GM18498 (cell line): ENCODE measurements around the gene CD34.

Experiments used
- ATAC-seq: cut with Tn5 transposase; IDR thresholded peaks from one replicate; pipeline ENCODE4 v1.9.1; 2021; ENCODE audit warnings: mild to moderate bottlenecking, moderate library complexity; ENCODE audit not compliant: unreplicated experiment

CD34 gene

DNA sequence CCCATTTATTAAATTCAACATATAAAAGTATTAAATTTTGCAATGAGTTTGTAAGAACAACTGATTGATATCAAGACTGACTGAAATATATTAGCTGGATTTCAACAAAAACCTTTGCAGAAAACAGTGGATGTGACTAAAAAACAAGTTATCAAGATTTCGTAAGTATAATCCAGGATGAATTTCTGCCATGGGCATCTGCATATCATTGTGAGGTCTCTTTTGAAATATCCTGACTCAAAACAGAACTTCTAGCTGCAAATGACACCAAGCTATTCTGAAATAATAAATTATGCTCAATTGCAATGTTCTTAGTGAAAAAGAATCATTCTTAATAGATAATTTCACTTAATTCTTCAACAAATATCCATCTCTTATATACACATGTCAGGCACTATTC is 52.6 kb downstream of the CD34 start:
- no peak for ATAC-seq

DNA sequence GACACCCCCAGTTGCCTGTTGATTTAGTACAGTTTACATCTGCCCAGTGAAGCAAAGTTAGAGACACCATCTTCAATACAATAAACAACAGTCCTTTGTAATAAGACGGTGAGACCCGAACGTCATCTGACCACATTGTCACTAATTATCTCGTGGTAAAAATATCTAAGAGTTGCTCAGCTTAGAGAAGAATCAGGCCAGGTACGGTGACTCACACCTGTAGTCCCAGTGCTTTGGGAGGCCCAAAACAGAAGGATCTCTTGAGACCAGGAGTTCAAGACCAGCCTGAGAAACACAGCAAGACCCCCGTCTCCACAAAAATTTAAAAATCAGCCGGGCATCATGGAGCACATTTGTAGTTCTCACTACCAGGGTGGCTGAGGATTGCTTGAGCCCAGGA is 53.5 kb downstream of the CD34 start:
- no peak for ATAC-seq

DNA sequence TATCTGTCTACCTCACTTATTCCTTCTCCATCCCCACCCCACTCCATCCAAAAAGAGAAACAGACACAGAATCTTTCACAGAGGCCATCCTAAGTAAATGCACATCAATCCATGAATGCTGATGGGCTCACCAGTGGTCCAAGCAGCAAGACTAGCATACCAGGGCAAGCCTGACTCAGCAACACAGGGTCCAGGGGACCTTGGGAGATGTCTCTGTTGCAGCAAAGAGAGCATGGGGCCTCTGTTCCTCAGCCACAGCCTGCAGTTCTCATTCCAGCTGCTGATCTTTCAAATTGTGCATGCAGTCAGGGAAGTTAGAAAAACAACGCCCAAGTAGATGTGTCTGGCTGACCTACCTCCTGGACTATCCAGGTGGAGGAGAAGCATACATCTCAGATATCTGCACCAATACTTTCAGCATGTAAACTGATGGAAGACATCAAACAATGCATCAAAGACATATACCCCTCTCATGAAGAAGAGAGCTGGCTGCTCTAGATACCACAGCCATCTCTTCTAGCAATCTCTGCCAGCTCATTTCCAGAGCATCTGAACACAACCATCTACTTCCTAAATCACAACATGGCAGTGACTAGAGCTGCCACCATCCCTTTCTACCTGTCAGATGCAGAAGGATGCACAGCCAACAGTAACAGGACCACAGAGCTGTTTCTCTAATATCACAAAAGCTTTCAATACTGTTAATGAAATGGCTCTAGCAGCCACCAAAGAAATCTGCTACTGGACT is 54.5 kb downstream of the CD34 start:
- no peak for ATAC-seq

GRCh38 chr1:207854001-207854400 is 56.9 kb downstream of the CD34 start:
- ATAC-seq, result no peak

DNA sequence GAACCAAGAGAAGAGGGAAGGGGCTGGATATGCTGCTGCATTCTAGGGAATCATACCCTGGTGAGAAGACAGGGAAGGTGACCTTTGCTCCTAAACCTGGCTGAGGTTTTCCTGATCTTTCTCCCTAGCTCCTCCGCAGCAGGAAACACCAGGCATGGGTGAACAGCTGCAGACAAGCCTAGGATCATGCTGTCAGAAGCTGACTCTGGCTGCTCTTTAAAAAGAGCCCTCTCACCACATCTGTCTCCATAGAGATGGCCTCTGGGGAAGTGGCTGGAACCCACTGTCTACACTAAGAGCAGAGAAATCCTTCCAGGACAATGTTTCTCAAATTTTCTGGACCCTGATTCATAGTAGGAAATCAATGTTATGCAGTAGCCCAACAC is 57.6 kb downstream of the CD34 start:
- ATAC-seq, result no peak

DNA sequence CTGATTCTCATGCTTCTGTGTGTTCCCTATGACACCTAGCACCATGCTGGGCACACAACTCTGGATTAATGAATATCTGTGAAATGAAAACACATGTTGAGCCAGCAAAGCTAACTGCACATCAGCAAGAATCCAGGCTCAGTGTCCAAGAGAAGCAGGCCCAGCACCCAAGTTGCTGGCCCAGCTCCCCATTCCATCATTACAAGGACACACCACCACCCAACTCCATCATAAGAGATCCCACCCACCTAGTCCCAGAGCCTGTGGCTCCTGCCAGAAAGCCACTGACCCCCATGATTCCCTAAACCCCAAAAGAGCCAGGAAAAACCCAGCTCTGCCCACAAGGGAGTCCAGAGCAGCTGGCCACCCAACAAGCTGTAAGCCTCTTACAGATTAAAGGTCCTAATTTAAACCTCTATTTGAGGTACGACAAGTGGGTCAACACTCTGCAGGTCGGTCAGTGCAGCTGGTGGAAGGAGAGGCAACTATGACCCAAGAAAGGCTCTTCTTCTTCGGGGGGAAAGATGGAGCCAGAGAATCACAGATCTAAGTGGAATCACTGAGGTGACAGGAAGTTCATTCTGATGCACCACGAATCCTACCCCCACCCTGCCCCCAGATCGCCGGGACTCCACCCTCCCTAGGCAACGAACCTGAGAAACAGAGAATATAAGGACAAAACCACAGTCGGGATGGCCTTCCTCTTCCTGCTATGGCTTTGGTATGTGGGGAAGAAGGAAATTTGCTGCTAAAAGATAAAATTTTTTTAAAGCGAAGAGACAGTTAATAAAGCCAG is 58.2 kb downstream of the CD34 start:
- no peak for ATAC-seq

GRCh38 chr1:207851696-207852095 is 59.2 kb downstream of the CD34 start:
- no peak for ATAC-seq

DNA sequence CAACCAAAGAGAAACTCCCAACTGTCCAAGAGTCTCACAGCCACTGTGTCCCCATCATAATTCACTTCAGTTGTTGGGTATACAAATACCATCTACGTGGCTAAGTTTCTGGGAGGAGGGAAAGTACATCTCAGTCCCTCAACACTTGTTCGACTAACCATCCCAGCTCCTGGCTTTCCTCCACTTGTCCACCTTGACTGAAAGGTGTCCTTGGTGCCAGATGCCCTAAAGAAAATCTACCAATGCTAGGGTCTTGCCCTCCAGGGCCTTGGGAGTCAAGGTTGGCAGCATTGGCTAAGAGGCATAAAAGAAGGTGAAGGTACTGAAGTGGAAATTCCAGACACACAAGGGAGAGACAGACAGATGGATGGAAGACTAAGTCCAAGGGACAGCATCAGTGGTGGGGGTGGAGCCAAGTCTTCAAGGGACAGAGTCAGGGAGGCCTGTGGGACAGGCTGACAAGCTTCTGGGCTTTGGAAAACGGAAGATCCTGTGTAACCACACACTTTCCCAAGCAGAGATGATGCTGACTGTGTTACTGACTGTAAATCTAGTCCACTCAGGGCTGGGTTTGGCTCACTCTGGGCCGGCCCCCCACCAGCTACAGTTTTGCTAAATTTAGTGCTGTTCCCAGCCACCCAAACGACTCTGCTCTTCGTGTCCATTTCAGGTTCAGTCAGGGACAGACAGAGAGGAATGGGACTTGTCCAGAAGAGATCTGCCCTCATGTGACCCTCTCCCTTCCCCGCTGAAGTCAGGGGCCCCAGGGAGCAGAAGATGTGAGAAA is 60.1 kb downstream of the CD34 start:
- no peak for ATAC-seq

GRCh38 chr1:207849646-207850045 is 61.3 kb downstream of the CD34 start:
- no peak for ATAC-seq

- ATAC-seq, result no peak
Observed at GRCh38 chr1:207849016-207849415, 61.9 kb downstream of the CD34 start.

- peak; percentile 64 for ATAC-seq
Observed at GRCh38 chr1:207848234-207848633, 62.7 kb downstream of the CD34 start.

GRCh38 chr1:207847116-207847515 is 63.8 kb downstream of the CD34 start:
- ATAC-seq, result no peak

DNA sequence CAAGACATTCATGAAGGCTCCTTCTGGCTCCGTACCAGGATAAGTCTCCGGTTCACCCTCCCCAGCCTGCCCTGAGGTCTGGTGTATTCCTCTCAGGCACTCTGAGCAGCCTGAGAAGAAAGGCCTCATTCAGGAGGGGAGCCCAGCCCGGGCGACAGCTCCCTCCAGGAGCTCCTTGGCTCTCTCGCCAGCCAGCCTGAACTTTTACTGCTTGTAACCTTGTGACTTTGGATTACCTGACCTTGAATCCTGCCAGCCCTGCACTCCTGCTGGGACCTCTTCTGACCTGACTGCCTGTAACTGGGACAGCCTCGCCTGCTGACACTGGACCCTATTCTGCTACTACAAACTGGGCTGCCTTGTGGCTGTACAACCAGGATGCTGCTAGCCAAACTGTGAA is 65.8 kb downstream of the CD34 start:
- no peak for ATAC-seq

- no peak for ATAC-seq
Observed at GRCh38 chr1:207844371-207844770, 66.6 kb downstream of the CD34 start.

DNA sequence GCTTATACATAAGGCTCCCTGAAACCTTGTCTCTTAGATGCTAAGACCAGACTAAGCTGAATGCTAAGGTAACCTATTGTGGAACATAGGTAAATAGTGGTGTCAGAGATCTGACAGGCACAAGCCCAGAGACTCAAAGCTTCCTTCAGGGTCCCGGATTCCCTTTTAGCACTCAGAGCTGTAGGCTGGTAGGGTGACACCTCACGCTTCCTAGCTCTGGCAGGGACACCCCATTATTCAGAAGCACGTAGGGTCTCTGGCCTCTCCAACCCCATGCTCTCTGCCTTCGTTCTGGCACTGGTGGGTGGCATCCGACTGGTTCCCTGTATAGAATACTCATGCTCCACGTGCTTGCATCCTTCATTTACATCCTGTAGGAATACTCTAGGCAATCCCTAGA is 68.4 kb downstream of the CD34 start:
- no peak for ATAC-seq

DNA sequence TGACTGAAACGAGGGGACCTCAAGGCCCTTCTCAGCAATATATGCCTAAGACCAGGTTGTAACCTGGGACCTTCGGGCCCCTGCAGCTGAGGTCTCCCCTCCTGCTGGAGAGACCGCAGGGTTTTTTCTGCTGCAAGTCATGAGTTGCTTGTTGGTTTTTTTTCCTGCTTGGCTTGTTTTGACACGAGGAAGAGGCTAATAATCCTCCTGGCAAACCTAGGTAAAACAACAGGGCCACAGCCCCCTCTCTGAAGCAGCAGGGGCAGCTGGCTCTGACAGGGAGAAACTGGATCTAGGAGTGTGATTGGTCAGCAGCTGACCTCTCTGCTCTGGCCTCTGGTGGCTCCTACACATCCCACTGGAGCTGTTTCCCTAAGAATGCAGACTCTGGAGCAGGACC is 69.0 kb downstream of the CD34 start:
- no peak for ATAC-seq

- no peak for ATAC-seq
Observed at GRCh38 chr1:207841293-207841692, 69.6 kb downstream of the CD34 start.

- no peak for ATAC-seq
Observed at GRCh38 chr1:207840380-207840779, 70.5 kb downstream of the CD34 start.

- ATAC-seq, result no peak
Observed at GRCh38 chr1:207839083-207839413, 71.9 kb downstream of the CD34 start.

DNA sequence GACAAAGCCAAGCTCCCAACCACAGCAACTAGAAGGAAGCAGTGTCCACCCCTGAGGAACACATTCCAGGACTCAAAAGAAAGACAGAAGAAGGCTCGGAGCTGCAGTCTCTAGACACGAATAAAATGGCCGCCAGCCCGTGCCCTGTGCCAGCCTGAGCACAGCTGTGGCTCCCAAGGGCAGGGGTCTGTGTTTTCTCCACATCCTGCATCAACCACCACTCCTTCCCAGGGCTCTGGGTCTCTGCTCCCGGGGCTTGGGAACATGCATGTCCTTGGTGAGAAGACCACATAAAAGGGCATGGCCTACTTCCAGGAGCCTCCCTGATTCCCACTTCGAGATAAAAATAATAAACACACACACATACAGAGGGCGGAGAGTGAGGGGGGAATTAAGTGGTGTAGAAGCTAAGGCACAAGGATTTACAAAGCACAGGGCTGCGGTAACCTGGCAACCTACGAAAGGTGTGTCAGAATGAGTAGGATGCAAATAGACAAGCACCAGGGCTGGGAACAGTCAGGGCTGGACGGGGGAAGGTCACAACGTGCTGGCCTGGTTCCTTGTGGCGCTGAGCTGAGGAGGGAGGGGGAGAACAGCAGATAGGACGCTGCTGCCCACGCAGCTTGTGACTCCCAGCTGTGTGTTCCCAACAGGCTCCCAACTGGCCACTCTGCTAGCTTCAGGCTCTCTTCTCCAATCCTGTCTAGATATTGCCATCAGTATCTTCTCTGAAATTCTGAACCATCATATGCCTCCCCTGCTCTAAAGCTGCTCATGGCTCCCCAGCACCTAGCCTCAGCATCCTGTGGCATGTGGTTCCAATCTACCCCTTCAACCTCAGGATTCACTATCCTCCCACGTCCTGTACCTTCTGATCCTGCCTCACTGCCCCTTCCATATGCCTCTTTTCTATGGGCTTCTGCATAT is 72.5 kb downstream of the CD34 start:
- no peak for ATAC-seq

- ATAC-seq, result no peak
Observed at GRCh38 chr1:207837673-207838072, 73.3 kb downstream of the CD34 start.
